MM.1S (cell line): ENCODE data around the gene INSR.

Experiments
- DNase-seq: peaks from one replicate; pipeline ENCODE4 v3.0.0-alpha.2; 2015
- H2AFZ ChIP-seq: fragments of 300-600 bp; sonication (generic); 2 replicates; pipeline ENCODE4 v1.6.0; 2016; ENCODE audit warnings: antibody characterized with exemption, low read length
- H3F3A ChIP-seq: fragments of 300-600 bp; sonication (generic); 2 replicates; pipeline ENCODE4 v1.6.1; 2016; ENCODE audit warnings: mild to moderate bottlenecking, antibody characterized with exemption, low read length, moderate library complexity, mixed read lengths; ENCODE audit not compliant: insufficient read depth
- H3K27ac ChIP-seq: fragments of 300-600 bp; sonication (generic); 2 replicates; pipeline ENCODE4 v1.5.1; 2016; ENCODE audit warnings: mild to moderate bottlenecking, low read length
- H3K27me3 ChIP-seq: fragments of 300-600 bp; sonication (generic); replicated peaks from 2 replicates; pipeline ENCODE4 v1.6.0; 2016; ENCODE audit warnings: low read length; ENCODE audit not compliant: insufficient read depth
- H3K36me3 ChIP-seq: fragments of 300-600 bp; sonication (generic); replicated peaks from 2 replicates; pipeline ENCODE4 v1.6.1; 2016; ENCODE audit warnings: mild to moderate bottlenecking, low read length, mixed read lengths; ENCODE audit not compliant: insufficient read depth
- H3K4me1 ChIP-seq: fragments of 300-600 bp; sonication (generic); 2 replicates; pipeline ENCODE4 v1.6.1; 2016; ENCODE audit warnings: low read length, mixed read lengths
- H3K4me2 ChIP-seq: fragments of 300-600 bp; sonication (generic); 2 replicates; pipeline ENCODE4 v1.6.0; 2016; ENCODE audit warnings: low read depth, low read length
- H3K4me3 ChIP-seq: fragments of 300-600 bp; sonication (generic); 2 replicates; pipeline ENCODE4 v1.5.1; 2016; ENCODE audit warnings: low read length, mixed read lengths
- H3K79me2 ChIP-seq: fragments of 300-600 bp; sonication (generic); 2 replicates; pipeline ENCODE4 v1.6.1; 2016; ENCODE audit warnings: mixed run types, low read length, mixed read lengths
- H3K9ac ChIP-seq: fragments of 300-600 bp; sonication (generic); 2 replicates; pipeline ENCODE4 v1.6.1; 2016; ENCODE audit warnings: low read length, mixed read lengths
- H3K9me2 ChIP-seq: fragments of 300-600 bp; sonication (generic); replicated peaks from 2 replicates; pipeline ENCODE4 v1.6.1; 2016; ENCODE audit warnings: mild to moderate bottlenecking, low read length, mixed read lengths; ENCODE audit not compliant: insufficient read depth
- H3K9me3 ChIP-seq: fragments of 300-600 bp; sonication (generic); replicated peaks from 2 replicates; pipeline ENCODE4 v1.6.1; 2016; ENCODE audit warnings: mild to moderate bottlenecking, low read length, mixed read lengths; ENCODE audit not compliant: insufficient read depth
- H4K20me1 ChIP-seq: fragments of 300-600 bp; sonication (generic); 2 replicates; pipeline ENCODE4 v1.6.1; 2016; ENCODE audit warnings: mild to moderate bottlenecking, low read length, moderate library complexity, mixed read lengths; ENCODE audit not compliant: insufficient read depth
- CTCF ChIP-seq: fragments of 300-600 bp; sonication (generic); IDR thresholded peaks from 2 replicates; pipeline ENCODE4 v1.5.1; 2016; ENCODE audit warnings: antibody characterized with exemption, low read length, mixed read lengths
- EZH2 ChIP-seq: fragments of 300-600 bp; sonication (generic); optimal IDR thresholded peaks from 2 replicates; pipeline ENCODE3; 2017; ENCODE audit warnings: low read depth, mild to moderate bottlenecking, antibody characterized with exemption, low read length, mixed read lengths
- EZH2phosphoT487 ChIP-seq: fragments of 300-600 bp; sonication (generic); IDR thresholded peaks from 2 replicates; pipeline ENCODE4 v1.6.1; 2018; ENCODE audit warnings: antibody characterized with exemption, low read length

INSR gene

GRCh38 chr19:7203332-7203731 is 90.9 kb downstream of the INSR start:
- DNase-seq: no peak
- no peaks in the 10 kb centered on the region for H4K20me1 ChIP-seq
- H3F3A ChIP-seq: no peaks in the 10 kb centered on the region
- no peak overlapping the region for H3K4me3 ChIP-seq
- no peak for TF ChIP-seq CTCF
- TF ChIP-seq EZH2phosphoT487: no peak
- no peak for TF ChIP-seq EZH2
- H3K9ac ChIP-seq: no peak overlapping the region
- H3K9me3 ChIP-seq: no peaks in the 10 kb centered on the region
- peaks cover 53% of the 10 kb centered on the region for H3K79me2 ChIP-seq
- no peaks in the 10 kb centered on the region for H3K27me3 ChIP-seq
- H3K27ac ChIP-seq: no peak overlapping the region
- H2AFZ ChIP-seq: no peak overlapping the region
- no peaks in the 10 kb centered on the region for H3K36me3 ChIP-seq
- no peaks in the 10 kb centered on the region for H3K9me2 ChIP-seq
- H3K4me1 ChIP-seq: no peaks in the 10 kb centered on the region
- H3K4me2 ChIP-seq: no peak overlapping the region

- no peaks in the 10 kb centered on the region for H4K20me1 ChIP-seq
These were observed 91.3 kb downstream of the INSR start for GRCh38 chr19:7202888-7203287.

GRCh38 chr19:7200736-7201135 is 93.5 kb downstream of the INSR start:
- no peak overlapping the region for H3K27ac ChIP-seq
- no peaks in the 10 kb centered on the region for H3K4me1 ChIP-seq
- H3K79me2 ChIP-seq: peaks cover 45% of the 10 kb centered on the region
- no peaks in the 10 kb centered on the region for H4K20me1 ChIP-seq
- no peak overlapping the region for H3K4me3 ChIP-seq
- H3F3A ChIP-seq: peaks cover 4% of the 10 kb centered on the region; the same call in 1 of the 2 replicates
- H3K36me3 ChIP-seq: no peaks in the 10 kb centered on the region
- H3K9me2 ChIP-seq: no peaks in the 10 kb centered on the region
- TF ChIP-seq EZH2phosphoT487 (no peak), EZH2 (no peak), CTCF (no peak)
- no peak for DNase-seq
- no peak overlapping the region for H3K4me2 ChIP-seq
- H3K27me3 ChIP-seq: no peaks in the 10 kb centered on the region
- H2AFZ ChIP-seq: no peak overlapping the region
- H3K9ac ChIP-seq: no peak overlapping the region
- no peaks in the 10 kb centered on the region for H3K9me3 ChIP-seq

More at GRCh38 chr19:7202888-7203287, 91.3 kb downstream of the INSR start:
- H3K4me3 ChIP-seq: no peak overlapping the region
- H3K79me2 ChIP-seq: peaks cover 48% of the 10 kb centered on the region
- no peaks in the 10 kb centered on the region for H3F3A ChIP-seq
- no peak overlapping the region for H3K4me2 ChIP-seq
- H3K27ac ChIP-seq: no peak overlapping the region
- no peaks in the 10 kb centered on the region for H3K9me2 ChIP-seq
- no peak for DNase-seq
- TF ChIP-seq EZH2: no peak
- no peak overlapping the region for H2AFZ ChIP-seq
- H3K36me3 ChIP-seq: no peaks in the 10 kb centered on the region
- no peaks in the 10 kb centered on the region for H3K9me3 ChIP-seq
- no peak overlapping the region for H3K9ac ChIP-seq
- H3K27me3 ChIP-seq: no peaks in the 10 kb centered on the region
- no peaks in the 10 kb centered on the region for H3K4me1 ChIP-seq

- H3K9me2 ChIP-seq: no peaks in the 10 kb centered on the region
- no peak overlapping the region for H3K27ac ChIP-seq
- TF ChIP-seq EZH2phosphoT487 (no peak), EZH2 (no peak), CTCF (no peak)
- H3K4me3 ChIP-seq: no peak overlapping the region
- peaks cover 37% of the 10 kb centered on the region for H3K79me2 ChIP-seq
- H3K4me1 ChIP-seq: no peaks in the 10 kb centered on the region
- H3K9me3 ChIP-seq: no peaks in the 10 kb centered on the region
- no peak overlapping the region for H2AFZ ChIP-seq
- H3K4me2 ChIP-seq: no peak overlapping the region
- DNase-seq: no peak
- no peaks in the 10 kb centered on the region for H4K20me1 ChIP-seq
- H3K27me3 ChIP-seq: no peaks in the 10 kb centered on the region
- H3K36me3 ChIP-seq: no peaks in the 10 kb centered on the region
- no peak overlapping the region for H3K9ac ChIP-seq
- peaks cover 4% of the 10 kb centered on the region; the same call in 1 of the 2 replicates for H3F3A ChIP-seq
These were observed 94.3 kb downstream of the INSR start for GRCh38 chr19:7199613-7200533.
